Renal cortex interstitium (tissue), 11 donors: ENCODE measurements around the gene ETNK2. TPM values are rescaled to one million over a fixed set of nuclear protein-coding genes. Genes with fewer than 3 reads are reported as not detected.
"Not testable (repeated sequence)": the region's sequence is repeated elsewhere in the genome, so short reads cannot be mapped to it uniquely, and the experiment has no call there.

ENCODE experiments used
- DNase-seq, 11 donors: peaks; one replicate each; pipeline ENCODE4 v3.0.0-alpha.2; 2013; ENCODE audit warnings: low read depth in 9 of 11, low spot score in 4 of 11; ENCODE audit errors: extremely low read depth in 1 of 11
- polyA plus RNA-seq, 3 donors: library from polyadenylated mRNA; unstranded; fragments of 120-200 nt; gene quantifications; one replicate each; pipeline ENCODE4 v1.2.1, GENCODE V29; 2013; ENCODE audit not compliant: insufficient read length in 3 of 3

ETNK2 gene
- polyA plus RNA-seq, 3 donors: 22.8 to 28.2 (median 23.5) TPM

DNA sequence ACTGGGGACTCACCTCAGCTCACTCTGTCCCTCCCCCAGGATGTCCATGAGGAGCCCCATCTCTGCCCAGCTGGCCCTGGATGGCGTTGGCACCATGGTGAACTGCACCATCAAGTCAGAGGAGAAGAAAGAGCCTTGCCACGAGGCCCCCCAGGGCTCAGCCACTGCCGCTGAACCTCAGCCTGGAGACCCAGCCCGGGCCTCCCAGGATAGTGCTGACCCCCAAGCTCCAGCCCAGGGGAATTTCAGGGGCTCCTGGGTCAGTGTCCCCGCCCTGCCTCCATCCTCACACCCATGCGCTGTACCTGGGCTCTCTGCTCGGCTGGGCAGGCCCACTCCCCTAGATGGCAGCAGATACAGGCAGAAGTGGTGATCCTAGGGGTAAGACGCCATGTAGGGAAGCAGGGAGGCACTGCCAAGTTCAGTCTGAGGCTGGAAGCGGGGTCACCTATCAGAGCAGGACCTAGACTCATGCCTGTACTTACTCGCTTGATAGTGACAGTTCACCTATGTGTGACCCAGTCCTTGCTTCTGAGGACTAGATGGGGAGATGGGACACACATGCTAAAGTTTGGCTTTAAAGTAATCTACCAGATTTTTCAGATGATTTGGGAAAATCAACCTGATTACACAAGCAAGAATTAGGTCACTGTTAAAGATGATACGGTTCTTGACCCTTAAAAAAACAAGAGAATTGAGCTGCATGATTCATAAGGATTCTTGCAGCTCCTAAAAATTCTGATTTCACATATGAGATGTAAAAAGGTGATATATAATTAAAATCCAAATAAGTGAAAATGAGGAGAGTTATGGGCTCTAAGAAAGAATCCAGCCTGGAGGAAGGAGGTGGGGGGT is 38.7 kb downstream of the ETNK2 start:
- no peak for DNase-seq

DNA sequence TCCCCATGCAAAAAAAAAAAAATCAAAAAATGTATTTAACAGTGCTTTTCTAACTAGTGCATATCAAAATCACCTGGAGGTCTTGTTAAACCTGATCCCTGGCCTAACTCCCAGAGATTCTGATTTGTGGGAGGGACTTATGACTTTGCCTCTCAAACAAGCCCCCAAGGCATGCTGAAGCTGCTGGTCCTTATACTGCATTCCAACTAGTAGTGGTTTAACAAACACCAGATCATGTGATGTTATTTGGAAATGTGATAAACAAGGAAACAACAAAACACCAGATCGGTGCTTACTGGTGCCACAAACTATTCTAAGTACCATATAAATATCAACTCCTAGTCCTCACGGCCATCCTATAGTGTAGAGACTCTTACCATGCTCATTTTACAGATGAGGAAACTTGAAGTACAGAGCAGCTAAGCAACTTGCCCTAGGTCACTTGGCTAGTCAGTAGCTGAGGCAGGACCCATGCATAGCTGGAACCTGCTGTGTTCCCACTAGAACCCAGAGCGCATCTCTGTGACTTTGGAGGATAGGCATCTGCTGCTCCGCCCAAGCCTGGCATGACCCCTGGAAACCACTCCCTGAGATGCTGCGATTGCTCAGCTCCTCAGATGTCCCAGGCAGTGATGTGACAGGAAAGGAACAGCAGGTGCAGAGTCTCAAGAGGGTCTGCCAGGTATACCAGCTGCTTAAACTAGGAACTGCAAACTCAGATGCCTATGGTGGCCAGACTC is 40.8 kb downstream of the ETNK2 start:
- DNase-seq: no peak

DNA sequence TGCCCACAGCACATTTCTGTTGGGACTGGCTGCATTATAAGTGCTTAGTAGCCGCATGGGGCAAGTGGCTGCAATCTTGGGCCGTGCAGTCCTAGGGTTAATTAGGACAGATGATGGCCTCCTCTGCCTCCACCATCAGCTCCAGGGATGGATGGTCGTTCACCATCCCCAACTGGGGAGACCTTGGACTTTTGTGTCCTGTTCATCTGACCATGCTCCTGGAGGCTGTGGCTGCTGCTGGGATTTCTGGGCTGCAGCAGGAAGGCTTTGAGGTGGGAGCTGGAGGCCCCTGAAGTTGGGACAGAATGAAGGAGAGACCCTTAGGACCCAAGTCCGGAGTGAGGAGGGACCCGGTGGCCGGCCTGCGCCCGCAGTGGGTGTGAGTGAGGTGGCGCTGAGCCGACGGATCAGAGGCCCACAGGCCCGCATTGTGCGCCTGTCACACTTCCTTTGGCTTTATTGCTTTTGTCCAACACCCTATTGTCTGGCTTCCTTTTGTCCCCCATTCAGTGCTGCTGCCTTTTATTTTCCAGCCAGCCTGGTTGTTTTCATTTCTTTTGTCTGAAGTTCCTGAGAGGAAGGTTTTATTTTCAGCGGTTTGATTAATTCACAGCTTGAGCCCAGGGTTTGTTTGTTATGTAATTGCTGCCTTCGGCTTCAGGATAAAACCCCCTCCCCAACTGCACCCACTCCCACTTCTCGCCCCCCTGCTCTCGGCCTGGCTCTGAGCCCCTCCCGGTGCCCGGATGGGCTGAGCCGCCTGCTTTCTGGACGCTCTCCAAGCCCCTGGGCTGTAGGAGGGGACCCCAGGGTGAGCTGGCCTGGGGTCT is 43.3 kb downstream of the ETNK2 start:
- DNase-seq: no peak

DNA sequence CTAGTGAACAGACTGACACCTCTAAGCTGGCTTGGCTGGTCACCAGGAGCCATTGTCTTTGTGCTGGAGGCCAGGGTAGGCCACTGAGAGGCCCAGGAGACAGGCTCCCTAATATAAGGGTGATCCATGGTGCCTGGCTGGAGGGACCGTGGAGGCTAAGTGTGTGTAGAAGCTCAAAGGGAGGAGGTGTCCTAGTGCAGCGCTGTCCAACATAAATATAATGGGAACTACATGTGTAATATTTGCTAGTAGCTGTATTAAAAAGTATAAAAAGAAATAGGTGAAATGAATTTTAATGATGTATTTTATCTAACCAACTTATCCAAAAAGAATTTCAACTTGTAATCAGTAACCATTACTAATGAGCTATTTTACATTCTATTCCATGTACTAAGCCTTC is 44.0 kb downstream of the ETNK2 start:
- no peak for DNase-seq

DNA sequence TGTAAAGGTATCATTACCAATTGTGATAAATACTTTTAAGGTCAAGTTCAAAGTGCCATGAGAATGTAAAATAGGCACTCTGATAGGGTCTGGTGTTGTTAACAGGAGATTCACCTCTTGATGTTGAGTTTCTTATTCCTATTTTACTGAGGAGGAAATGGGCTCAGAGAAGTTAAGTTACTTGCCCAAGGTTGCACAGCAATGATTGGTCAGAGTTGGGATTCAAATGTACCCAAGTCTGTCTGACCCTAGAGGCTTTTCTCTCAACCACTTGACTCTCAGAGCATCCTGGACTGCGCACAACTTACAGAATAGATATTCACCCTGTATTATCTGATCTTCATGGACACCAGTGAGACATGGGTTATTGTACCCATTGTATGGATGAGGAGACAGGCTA is 45.0 kb downstream of the ETNK2 start:
- DNase-seq: no peak

DNA sequence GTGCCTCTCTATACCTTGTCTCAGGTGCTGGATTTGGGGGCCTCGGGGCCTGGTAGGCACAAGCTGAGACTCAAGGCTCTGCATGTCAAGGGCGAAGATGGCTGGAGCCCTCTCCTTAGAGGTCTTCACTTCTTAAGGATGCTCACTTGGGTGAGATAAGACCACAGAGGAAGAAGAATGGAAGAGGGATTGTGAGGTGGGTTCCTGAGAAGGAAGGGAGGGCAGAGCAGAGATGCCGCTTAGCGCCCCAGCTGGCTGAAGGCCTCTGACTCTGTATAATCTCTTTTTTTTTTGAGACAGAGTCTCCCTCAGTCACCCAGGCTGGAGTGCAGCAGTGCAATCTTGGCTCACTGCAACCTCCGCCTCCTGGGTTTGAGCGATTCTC is 46.7 kb downstream of the ETNK2 start:
- no peak for DNase-seq

DNA sequence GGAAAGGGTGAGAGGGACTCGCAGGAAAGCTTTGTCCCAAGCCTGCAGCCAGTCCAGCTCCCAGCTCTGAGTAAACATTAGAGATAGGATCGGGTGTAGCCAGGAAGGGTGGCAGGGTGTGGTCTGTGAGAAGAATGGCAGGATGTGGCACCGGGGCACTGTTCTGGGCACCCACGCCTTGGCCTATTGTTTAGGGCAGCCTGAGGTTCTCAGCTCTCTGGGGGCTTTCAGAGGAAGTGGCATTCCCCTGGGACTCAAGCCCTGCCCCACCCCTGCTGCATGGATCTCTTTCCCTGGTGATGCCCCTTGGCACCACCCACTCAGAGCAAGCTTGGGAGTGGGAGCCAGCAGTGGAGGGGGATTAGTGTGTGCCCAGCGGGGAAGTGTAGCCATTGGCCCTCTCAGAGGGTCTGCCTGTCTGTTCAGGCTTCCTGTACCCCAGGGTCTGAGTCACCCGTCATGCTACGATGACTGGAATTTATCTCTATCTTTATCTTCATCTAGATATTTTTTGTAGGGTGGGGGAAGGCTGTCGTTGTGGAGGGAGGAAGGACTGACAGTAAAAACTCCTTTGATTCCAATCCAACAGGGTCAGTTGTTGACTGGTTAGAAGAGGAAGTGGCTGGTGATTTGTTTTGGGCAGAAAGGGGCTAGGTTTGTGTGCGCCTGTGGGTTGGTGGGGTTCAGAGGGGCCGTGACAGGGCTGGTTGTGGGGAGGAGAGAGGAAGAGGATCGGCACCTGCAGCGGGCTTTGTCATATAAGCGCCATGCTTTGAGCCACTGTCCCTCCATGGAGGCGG is 47.3 kb downstream of the ETNK2 start:
- no peak for DNase-seq

DNA sequence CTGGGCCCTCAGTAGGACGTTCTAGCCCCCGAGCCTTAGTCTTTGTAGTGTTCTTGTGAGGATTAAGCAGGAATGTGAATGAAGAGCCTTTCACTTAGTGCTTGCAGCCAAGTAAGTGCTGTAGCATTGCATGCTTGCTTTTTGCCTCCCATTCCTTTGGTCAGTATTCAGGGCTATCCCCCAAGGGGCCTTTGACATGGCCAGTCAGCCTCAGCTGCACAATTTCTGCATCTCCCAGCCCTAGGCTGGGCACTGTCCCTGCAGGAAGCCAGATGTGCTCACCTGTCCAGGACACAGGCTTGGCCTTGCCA is 48.5 kb downstream of the ETNK2 start:
- DNase-seq: no peak

DNA sequence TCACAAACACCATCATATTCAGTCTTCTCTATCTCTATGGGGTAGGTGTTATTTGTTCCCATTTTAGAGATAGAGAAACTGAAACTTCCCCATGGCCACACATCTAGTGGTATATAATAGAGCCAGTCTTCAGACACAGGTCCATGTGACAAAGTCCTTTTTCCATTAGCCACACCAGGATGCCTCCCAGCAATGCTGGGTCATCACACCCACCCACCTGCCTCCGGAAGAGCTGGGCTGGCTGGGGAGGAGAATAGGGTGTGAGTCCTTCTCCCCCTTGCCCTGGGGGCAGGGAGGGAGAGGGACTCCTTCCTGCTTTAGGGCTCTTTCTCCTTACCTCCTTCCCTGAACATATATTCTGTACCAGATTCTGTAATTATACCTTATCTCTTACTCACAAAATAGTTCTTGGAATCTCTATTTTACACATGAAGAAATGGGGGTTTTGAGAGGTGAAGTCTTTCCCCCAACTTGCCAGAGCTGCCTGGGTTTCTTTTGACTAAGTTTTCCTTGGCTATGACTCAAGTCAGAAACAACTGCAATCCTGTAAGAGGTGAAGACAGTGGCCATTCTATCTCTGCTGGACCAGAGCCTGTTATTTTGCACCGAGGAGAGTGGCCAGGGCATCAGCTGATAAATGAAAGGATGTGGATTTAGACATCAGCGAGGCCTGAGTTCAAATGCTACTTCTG is 49.0 kb downstream of the ETNK2 start:
- DNase-seq: no peak

DNA sequence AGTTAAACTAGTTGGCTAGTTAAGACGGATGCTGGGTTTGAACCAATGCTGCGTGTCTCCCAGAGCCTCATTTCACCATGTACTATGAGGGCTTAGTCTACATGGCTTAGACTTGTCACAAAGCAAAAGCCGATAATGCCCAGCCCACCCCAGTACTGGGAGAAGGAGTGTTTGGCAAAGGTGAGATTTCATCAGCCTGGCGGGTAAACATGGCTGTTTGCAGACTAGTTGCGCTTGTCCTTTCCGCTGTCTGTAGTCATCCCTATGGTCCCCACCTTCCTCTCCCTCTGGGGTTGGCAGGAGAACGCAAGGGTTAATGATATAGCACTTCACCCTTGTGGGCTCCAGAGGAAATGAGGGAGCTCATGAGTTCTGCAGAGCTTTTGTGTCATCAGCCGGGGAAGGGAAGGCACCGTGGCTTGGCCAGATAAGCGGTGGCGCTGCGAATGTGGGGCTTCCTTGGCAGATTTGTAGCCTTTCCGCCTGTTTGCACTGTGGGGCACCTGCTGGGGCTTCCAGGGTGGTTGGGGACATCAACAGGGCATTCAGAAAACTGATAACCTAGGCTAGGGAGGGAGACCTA is 49.7 kb downstream of the ETNK2 start:
- DNase-seq: no peak

DNA sequence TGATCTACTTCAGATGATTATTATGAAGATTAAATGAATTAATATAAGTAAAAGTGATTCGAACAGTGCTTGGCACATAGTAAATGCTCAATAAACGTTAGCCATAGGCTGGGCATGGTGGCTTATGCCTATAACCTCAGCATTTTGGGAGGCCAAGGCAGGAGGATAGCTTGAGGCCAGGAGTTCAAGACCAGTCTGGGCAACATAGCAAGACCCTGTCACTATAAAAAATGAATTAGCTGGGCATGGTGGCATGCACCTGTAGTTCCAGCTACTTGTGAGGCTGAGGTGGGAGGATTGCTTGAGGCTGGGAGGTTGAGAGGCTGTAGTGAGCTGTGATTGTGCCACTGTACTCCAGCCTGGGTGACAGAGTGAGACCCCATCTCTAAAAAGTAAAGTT is 52.1 kb downstream of the ETNK2 start:
- DNase-seq: not testable (repeated sequence)

DNA sequence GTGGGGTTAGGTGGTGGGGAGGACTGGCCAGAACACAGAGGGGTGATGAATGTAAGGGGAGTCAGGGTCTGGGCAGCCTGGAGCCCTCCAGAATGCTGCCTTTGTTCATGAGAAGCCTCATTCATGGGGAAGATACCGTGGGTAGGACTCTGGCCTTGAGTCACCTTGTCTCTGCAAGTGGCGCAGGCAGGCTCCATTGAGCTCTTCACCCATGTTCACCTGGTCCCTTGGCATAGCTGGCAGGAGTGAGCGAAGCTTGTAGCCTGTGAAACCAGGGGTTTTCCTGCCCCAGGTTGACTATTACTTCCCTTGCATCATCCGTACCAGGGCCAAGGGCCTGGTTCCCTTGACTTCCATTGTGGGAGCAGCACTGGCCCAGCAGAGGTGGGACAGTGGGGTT is 53.2 kb downstream of the ETNK2 start:
- no peak for DNase-seq

DNA sequence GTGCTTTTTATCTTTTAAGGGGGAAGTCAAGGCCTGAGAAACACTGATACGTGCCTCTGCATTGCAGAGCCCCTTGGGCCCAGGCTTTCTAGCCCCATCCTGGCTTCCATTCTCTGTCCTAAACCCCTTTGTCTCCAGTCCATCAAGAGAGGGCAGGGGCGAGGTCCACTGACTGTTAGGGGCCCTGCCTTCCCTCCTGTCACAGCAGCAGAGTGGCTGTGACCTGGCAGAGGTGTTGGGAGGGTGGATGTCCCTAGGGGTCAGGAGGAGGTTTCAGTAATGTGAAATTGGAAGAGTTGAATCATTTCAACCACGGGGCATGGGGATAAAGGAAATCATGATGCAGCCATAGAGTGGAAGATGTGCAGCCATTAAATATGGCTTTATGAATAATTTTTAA is 54.9 kb downstream of the ETNK2 start:
- DNase-seq: no peak

DNA sequence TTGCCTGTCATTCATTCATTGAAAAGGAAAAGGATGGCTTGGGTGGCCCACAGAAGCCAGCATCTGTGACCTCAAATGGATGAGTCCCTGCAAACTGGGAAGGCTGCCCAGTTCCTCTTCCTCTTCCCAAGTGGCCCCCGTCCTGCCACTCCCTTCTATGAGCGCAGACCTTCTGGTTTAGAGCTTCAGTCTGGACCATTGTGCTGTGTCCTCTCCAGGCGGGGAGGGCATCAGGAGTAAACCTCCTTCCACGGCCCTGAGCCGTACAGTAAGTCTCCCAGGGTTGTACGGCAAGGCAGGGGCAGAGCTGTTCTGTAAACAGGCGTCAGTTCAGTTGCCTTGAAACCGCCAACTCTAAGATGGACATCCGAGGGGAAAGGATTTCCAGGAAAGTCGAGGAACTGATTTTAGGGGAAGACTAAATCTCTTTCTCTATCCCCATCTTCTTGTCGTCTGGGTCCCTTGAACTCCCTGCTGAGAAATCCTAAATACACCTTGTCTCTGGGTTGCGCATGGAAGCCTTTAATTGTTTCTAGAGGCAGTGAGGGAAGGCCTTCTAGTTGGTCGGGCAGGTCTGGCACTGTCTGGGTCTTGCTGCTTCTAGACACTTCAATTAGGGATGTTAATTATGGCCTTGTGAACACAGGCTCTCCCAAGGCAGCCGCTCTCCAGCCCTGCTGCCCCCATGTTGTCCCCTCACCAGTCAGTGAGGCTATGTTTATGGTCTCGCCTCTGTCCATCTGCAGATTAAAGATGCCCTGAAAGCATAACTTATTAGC is 56.8 kb downstream of the ETNK2 start:
- DNase-seq: no peak

DNA sequence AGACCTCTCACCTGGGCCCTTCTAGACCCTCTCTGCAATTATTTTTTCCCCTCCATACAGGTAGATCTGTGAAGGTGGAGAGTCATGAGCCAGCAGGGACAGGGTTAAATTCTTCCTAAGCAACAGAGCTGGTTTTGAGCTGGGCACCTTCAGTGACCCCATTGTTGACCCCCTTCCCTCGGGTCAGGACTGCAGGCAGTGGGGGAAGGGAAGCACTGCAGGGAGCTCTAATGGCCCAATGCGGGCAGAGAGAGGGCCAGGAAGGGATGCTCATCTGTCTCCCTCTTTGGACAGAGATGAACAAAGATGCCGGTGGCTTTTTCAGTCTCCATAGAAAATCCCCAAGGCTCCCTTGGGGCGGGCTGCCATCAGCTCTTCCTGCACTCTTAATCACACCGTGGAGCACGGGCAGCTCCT is 57.5 kb downstream of the ETNK2 start:
- DNase-seq: no peak

DNA sequence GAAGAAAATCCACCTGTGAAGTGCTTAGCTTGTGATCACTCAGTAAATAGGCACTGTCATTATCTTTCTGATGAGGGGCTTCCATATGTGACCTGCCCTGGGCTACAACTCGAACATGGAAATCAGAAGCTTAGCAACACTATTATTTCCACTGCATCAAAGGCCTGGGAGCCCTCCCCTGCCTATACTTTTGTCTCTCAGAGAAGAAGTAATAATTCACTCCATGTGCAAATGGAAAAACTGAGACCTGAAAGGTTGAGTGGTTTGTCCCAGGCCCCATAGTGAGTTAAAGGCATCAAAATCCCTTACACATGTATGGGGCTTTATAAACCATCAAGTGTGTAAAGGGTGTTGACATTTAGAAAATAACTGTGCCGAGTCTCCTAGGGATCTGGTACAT is 58.1 kb downstream of the ETNK2 start:
- DNase-seq: no peak

DNA sequence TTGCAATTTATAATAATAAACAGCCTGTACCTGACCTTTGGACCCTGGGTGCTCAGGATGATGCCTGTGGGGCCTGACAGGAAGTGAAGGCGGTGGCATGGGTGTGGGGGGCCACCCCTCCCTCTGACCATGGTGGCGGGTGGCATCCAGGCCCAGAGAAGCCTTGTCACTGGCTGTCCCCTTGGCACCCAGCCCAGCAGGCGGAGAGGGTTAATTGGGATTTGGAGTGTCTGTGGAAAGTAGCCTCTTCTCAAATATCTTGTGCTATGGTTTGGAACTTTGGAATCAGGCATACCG is 58.5 kb downstream of the ETNK2 start:
- no peak for DNase-seq
